Measurements from ENCODE around the gene NCBP3.

- TF ChIP-seq GATA2 (IDR thresholded peaks at IDR 0.05; ENCODE audit: low read depth, low read length): no peak
- no peak for TF ChIP-seq GATA3 (IDR thresholded peaks at IDR 0.05; ENCODE audit: low read depth, low read length)
Observed at GRCh38 chr17:3848229-3848835, 2.3 kb upstream of the NCBP3 start.
